ENCODE data around the gene MAP2K7. TPM values are rescaled to one million over a fixed set of nuclear protein-coding genes. Genes with fewer than 3 reads are reported as not detected.

The MAP2K7 gene
- total RNA-seq, 4 donors from 2014 or later: 13.9 to 23.4 (median 17.9) TPM

DNA sequence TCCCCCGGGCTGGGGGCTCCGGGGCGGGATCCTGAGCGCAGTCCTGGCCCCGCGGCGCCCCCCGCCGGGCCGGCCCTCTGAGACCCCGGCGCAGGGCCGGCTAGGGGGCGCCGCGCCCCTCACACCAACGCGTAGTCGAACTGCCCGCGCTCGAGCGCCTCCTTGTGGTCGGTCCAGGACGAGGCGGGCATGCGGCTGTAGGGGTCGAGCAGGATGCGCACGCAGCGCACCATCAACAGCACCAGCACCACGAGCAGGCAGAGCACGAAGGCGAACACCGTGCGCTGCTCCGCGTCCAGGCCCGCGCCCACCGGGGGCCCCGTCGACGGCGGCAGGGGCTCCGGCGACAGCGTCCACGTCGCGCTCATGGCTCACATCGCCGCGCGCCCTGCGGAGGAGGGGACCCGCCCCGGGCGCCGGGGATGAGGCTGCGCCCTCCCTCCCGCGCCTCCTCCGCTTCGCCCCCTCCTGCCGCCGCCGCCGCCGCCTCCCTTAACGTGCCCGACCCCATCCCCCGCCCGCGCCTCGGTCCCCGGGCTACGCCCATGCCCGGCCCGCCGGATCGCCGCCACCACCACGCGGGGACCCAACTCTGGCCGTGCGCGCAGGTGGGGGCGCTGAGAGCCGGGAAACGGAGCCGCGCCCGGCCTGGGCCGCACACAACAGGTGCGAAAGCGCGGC lies 21.6 kb downstream of the MAP2K7 start:
- Histone ChIP-seq H3K27me3 (no peaks in the 10 kb centered on the region), H3K36me3 (peaks cover 0 to 23% of the 10 kb centered on the region in 2 donors), H3K4me3 (peak overlapping the region; percentile 51 to 80), H3K27ac (peak overlapping the region; percentile 37 to 97 (median 94)), H3K9me3 (no peaks in the 10 kb centered on the region), H3K4me1 (peaks cover 17 to 91% (median 62%) of the 10 kb centered on the region in 3 donors)
- ATAC-seq: peak; percentile 13
- TF ChIP-seq, protein P1, sequence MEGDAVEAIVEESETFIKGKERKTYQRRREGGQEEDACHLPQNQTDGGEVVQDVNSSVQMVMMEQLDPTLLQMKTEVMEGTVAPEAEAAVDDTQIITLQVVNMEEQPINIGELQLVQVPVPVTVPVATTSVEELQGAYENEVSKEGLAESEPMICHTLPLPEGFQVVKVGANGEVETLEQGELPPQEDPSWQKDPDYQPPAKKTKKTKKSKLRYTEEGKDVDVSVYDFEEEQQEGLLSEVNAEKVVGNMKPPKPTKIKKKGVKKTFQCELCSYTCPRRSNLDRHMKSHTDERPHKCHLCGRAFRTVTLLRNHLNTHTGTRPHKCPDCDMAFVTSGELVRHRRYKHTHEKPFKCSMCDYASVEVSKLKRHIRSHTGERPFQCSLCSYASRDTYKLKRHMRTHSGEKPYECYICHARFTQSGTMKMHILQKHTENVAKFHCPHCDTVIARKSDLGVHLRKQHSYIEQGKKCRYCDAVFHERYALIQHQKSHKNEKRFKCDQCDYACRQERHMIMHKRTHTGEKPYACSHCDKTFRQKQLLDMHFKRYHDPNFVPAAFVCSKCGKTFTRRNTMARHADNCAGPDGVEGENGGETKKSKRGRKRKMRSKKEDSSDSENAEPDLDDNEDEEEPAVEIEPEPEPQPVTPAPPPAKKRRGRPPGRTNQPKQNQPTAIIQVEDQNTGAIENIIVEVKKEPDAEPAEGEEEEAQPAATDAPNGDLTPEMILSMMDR (IDR thresholded peaks at IDR 0.05): peak in 3 of 4 experiments; percentile 82 to 91 (median 89)
- no peak for TF ChIP-seq POLR2AphosphoS5 (IDR thresholded peaks at IDR 0.05)
- no CpG with 5 or more reads among the region's 98 CpGs for WGBS, 2 donors (ENCODE audit: low coverage in 1 of 2)

DNA sequence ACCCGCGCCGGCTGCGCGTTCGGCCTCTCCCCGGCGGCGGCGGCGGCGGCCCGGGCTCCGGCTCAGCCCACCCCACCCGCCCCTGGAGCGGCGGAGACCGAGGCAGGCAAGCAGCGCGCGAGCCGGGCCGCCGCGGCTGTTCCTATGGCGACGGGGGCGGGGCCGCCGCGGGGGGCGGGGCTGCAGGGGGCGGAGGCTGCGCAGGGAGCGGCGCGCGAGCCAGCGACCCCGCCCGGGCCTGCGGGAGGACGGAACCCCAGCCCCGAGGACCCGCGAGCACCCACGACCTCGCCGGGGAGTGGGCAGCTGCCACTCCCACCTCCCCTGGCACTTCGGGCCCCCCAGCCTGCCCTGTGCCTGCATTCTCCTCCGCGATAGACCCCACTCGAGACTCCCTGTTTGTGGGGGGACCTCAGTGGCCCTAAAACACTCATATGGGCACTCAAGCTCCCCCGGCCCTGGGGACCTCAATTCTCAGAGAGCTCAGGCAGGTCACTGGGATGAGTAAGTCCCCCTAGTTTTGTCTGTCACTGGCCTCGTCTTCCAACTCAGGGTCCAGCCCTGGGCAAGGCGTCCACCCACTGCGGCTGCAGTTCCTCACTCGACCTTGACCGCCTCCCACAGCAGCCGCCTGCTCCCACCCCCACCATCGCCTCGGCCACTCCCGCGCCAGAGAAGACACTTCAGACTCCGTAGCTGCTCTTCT lies 22.5 kb downstream of the MAP2K7 start, which contains the start of gene CTXN1:
CTXN1 (minus strand) TSS at position 115 of the 706 bp plus-strand sequence. CDS start 597 bp downstream, outside the sequence.
- H3K27ac ChIP-seq: peak within 1 kb of the TSS; percentile 94 to 97 (median 94)
- TF ChIP-seq POLR2A (IDR thresholded peaks at IDR 0.05): peak; percentile 11 to 12
- TF ChIP-seq EP300 (IDR thresholded peaks at IDR 0.05): no peak
- TF ChIP-seq POLR2AphosphoS5 (IDR thresholded peaks at IDR 0.05): peak; percentile 7
- TF ChIP-seq, protein P1 (IDR thresholded peaks at IDR 0.05): peak in 3 of 4 experiments; percentile 33 to 57 (median 41)
- peaks cover 17 to 97% (median 69%) of the 10 kb centered on the region in 3 donors for H3K4me1 ChIP-seq
- H3K4me3 ChIP-seq: peak within 1 kb of the TSS; percentile 51 to 80
- H3K27me3 ChIP-seq: no peaks in the 10 kb centered on the region
- ATAC-seq: peak; percentile 64
- WGBS, 2 donors (ENCODE audit: low coverage in 1 of 2): 0 to 7% methylated on average over 1 to 2 of the region's 65 CpGs
- no peaks in the 10 kb centered on the region for H3K9me3 ChIP-seq
- H3K36me3 ChIP-seq: peaks cover 0 to 32% of the 10 kb centered on the region in 2 donors

DNA sequence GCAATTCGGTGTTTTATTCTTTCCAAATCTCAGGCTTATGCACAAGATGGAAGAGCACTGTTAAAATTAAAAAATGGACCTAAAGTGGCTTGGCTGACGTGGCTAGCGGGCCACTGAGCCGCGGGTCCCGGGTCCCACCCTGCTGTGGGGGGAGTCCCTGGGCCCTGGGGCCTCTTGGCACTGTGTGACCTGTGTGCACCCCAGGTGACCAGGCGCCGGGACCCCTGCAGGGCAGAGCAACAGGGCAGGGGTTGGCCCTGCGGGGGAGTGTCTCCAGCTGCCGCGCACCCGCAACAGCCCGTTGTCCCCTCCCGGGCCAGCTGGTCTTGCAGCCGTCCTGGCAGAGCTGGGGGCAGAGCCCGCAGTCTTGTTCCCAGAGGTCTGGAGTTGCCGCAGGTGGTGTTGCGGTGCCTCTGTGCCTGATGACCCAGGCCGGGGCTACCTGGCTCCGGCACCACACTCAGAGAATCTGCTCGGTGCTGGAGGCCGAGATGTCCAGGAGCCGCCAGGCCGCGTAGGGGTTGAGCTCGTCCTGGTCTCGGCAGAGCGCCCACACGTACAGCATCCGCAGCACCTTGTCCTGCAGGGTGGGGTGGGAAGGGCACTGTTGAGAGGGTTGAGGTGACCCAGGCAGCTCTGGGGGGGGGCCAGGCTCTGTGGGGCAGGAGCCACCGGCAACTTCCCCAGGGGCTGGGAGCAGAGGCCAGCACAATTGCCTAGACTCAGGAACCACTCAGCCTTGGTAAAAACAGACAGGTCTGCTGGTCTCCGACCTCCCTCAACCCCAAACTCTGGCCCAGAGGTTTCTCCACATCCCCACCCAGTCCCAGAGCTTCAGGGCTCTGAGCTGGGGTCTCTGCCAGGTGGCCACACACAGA lies 23.3 kb downstream of the MAP2K7 start:
- 40% methylated on average over 2 of the region's 32 CpGs; no CpG with 5 or more reads in 1 of the 2 donors for WGBS, 2 donors (ENCODE audit: low coverage in 1 of 2)
- Histone ChIP-seq H3K27ac (peak overlapping the region; percentile 94 to 97 (median 94)), H3K4me3 (peak overlapping the region in 1 of 2 donors; percentile 80), H3K9me3 (no peaks in the 10 kb centered on the region), H3K36me3 (peaks cover 0 to 34% of the 10 kb centered on the region in 2 donors), H3K27me3 (no peaks in the 10 kb centered on the region), H3K4me1 (peaks cover 17 to 97% (median 69%) of the 10 kb centered on the region in 3 donors)
- no peak for ATAC-seq
- TF ChIP-seq POLR2AphosphoS5 (IDR thresholded peaks at IDR 0.05) (no peak), POLR2A (IDR thresholded peaks at IDR 0.05) (no peak), EP300 (IDR thresholded peaks at IDR 0.05) (no peak)
- TF ChIP-seq, protein P1 (IDR thresholded peaks at IDR 0.05): no peak

DNA sequence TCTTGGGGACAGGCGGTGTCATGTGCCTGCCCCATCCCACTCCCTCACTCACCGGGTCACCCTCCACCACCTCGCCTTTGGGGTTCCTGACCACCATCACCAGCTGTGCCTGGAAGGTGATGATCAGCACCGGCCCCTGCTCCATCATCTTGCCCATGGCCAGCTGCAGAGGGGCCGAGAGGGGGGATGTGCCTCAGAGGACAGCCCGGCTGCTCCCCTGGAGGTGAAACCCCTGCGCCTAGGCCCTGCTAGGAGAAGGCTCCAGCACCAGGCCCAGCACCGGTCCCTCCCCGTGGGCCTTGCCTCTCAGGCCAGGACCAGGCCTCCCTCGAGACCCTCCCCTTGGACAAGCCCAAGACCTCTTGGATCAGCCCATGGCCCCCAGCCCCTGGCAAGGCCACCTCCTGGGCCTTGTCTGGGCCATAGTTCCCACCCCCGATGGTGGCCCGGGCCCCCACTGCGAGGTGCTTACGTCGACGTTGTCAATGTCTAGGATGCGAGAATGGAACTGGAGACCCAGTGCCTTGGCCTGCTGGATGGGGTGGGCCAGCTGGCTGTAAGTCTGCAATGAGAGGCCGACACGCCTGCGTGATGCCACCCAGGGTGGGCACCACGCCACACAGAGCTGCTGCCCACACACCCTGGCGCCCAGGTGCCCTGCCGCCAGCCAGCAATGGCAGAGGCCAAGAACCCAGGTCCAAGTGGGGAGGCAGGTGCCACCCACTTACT lies 24.1 kb downstream of the MAP2K7 start:
- TF ChIP-seq EP300 (IDR thresholded peaks at IDR 0.05) (no peak), POLR2AphosphoS5 (IDR thresholded peaks at IDR 0.05) (no peak), POLR2A (IDR thresholded peaks at IDR 0.05) (no peak)
- TF ChIP-seq, protein P1 (IDR thresholded peaks at IDR 0.05): no peak
- Histone ChIP-seq H3K4me3 (peak overlapping the region in 1 of 2 donors; percentile 32), H3K36me3 (peaks cover 0 to 34% of the 10 kb centered on the region in 2 donors), H3K27ac (peak overlapping the region; percentile 94 to 97 (median 94)), H3K27me3 (no peaks in the 10 kb centered on the region), H3K4me1 (peaks cover 17 to 94% (median 64%) of the 10 kb centered on the region in 3 donors), H3K9me3 (no peaks in the 10 kb centered on the region)
- no peak for ATAC-seq
- 90% methylated on average over 2 of the region's 23 CpGs; no CpG with 5 or more reads in 1 of the 2 donors for WGBS, 2 donors (ENCODE audit: low coverage in 1 of 2)

Measured in gastroesophageal sphincter (tissue), 4 donors.